ENCODE data around the gene CTSE.

Gene CTSE

GRCh38 chr1:205989786-205990185 is 33.9 kb downstream of the CTSE start:
- no peak for DNase-seq

DNA sequence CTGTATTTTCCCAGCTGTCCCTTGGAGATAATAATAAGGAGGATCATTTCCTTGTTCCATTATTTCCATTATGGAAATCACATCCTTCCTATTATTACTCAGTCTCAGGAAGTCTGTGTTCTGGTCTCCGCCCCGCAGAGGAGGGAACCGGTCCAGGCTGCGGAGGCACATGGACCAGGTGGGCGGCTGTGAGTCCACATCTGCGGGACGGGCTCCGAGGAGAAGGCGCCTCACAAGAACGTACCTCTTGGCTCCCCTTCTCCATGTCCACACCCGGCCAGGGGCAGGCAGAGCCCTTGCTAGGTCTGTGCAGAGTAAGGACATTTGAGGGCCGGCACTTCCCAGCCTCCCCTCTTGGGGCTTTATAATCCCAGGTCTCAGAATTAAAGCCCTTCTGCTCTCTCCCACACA is 35.1 kb downstream of the CTSE start:
- DNase-seq, result no peak

DNA sequence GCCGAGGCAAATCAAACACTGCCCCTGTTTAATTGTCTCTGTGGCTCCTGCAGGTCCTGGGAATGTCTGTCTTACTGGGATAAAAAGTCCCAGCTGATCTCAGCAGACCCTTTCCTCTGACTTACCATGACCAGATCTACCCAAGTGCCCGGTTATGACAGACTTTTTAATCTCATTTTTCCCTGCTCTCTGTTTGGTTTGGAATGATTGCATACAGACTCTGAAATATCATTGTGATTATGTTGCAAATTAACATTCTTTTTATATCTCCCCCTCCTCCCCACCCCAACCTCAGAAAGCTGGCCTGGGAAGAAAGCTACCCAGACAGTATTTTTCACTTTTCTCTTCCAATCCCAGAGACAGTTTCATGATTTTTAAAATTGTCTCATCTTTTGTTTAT is 36.8 kb downstream of the CTSE start:
- no peak for DNase-seq

GRCh38 chr1:205986292-205986691 is 37.4 kb downstream of the CTSE start:
- no peak for DNase-seq

GRCh38 chr1:205985330-205986005 is 38.2 kb downstream of the CTSE start:
- no peak for DNase-seq

GRCh38 chr1:205983925-205984725 is 39.6 kb downstream of the CTSE start:
- peak; percentile 32 to 39 for DNase-seq

DNA sequence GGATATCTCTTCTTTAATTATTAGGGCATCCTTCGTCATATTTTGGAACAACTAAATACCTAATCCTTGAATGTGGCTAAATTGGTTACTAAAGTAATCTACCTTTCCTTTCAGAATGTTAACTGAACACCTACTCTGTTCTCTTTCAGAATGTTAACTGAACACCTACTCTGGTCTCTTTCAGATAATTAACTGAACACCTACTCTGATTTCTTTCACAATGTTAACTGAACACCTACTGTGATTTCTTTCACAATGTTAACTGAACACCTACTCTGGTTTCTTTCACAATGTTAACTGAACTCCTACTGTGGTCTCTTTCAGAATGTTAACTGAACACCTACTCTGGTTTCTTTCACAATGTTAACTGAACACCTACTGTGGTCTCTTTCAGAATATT is 42.4 kb downstream of the CTSE start:
- no peak for DNase-seq

DNA sequence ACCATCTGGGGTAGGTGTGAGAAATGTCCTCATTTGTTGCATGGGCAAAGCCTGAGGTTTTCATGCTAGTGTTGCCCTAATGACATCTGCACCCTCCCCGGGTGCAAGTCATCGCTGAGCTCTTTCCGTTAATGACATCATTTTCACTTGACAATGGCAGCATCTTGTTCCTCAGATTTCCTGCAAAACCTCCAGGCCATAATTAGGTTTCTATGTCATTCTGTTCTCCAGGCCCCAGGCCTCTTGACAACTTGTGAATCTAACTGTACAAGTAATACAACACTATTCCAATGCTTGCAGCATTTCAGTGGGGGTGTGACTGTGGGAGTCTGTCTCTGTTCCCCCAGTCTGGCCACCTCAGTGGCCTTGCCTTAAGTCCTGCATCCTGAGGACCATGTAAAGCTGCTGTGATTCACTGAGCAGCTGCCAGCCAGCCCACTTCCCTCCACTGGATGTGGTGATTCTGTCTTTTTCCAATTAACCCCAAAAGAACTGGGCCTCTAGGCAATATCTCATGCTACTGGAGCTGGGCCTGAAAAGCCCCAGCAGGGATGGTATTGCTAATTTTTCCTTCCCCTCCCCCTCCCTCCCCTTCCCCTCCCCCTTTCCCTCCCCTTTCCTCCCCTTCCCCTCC is 43.3 kb downstream of the CTSE start:
- DNase-seq, result no peak

DNA sequence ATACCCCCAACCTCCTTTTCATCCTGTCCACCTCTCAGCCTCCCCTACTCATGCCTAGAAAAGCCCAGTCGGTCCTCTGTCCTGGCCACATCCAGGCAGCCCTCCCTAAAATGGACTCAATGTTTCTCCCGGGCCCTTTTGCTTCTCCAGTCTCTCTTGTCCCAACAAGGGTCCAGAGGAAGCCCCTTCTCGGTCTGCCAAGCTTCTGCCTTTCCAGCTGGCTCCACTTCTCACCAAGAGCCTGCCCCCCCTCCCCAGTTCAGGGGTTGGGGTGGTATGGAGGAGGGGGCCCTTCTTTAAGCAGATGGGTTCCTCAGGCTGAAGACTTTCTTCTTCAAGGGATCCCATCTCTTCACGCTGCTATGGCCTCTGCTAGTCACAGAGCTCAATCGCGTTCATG is 44.4 kb downstream of the CTSE start:
- DNase-seq, result no peak

DNA sequence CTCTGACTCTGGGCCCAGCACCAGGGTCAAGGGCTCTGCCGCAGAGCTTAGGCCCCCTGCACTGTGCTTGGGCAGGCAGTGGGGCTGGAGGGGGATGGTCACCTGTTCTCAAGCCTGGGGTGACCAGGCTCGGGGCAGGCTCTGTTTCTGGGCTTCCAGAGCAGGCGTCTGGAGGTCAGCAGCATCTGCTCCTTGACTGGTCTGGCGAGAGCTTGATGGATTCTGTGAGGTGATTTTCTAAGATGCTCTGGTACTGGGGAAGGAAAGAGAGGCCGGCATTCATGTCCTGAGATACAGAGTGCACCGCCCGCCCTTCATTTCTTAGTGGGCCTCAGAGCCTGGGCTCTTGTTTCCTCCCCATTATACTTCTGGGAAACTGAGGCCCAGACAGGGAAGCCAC is 45.0 kb downstream of the CTSE start:
- no peak for DNase-seq

- DNase-seq, result peak; percentile 84 to 86
Observed at GRCh38 chr1:205977402-205978014, 46.2 kb downstream of the CTSE start.

DNA sequence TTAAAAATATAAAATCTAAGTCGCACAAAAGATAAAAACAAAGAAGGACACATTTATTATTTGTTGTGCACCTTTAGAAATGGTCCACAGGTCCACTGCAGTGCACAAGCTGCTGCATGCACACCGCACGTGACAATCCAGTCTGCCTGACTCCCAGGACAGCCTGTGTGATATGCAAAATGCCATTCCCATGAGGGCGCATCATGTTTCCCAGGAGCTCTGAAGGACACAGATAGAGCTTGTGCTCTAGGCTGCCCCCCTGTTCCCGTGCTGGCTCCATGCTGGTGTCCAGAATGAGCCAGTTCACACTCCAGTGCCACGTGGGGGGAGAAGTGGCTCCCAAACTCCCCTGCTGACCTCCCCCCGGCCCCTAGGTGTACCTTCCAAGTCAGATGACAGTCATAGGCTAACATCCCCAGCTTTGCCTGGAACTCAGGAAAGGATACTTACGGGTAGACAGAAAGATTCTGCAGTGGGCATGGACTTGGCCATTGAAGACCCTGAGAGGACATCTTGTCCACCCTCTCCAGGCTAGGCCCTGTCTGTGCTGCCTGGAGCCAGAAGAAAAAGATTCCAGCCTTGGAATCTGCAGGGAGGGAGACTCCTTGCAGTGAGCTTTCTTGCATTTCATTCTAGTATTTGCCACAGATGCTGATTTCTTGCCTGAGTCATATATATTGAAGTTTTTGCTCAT is 46.8 kb downstream of the CTSE start:
- DNase-seq, result no peak

- no peak for DNase-seq
Observed at GRCh38 chr1:205976036-205976435, 47.7 kb downstream of the CTSE start.

DNA sequence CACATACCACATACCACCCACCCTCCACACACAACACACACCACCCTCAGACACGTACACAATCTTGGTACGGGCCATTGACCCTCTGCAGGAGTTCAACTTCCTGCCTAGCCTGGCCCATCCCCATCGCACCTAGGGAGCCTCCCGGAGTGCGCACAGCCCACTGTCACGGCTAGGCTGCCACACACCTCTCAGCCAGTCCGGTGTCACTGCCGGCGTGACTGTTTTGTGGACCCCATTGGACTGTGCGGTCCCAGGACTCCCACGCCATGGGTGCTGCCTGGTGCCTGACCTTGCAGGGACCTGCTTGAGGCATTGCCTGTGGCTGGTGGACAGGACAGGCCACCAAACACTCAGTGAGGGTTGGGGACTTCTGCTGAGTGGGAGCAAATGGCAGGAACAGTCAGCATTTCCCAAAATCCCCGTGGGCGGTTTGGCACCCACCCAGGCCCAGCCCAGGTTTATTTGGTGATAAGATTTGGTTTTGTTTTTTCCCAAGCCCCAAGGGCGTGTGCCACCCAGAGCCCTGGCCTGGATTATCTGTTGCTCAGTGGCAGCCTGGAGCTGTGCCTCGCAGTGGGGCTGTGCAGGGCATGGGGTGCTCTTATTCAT is 48.2 kb downstream of the CTSE start:
- DNase-seq, result no peak

DNA sequence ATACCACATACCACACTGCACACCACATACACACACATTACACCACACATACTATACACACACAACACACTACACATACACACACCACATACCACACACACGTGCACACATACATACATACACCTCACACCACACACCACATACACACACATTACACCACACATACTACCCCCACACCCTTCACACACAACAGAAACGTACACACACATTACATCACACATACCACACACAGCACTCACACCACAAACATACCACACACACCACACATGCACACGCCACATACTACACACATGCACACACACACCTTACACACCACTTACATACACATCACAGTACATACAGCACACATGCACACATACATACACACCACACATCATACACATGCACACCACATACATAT is 49.0 kb downstream of the CTSE start:
- DNase-seq, result no peak

DNA sequence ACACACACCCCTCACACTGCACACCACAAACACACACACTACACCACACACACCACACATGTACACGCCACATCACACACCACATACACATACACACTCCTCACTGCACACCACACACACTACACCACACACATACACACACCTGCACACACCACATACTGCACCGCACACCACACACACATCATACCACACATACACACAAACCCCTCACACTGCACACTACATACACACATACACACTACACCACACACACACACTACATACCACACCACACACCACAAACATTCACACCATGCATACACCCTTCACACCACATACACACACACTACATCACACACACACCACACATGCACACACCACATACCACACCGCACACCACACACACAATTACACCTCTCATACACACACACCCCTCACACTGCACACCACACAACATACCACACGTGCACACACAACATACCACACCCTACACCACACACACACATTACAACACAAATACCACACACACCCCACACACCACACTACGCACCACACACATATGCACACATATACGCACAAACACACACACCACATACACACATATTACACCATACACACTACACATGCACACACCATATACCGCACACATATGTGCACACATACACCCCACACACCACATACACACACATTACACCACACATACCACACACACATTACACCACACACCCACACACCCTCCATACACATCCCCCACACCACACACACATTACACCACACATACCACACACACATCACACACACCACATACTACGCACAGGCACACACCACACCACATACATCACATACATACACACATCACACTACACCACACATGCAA is 50.1 kb downstream of the CTSE start:
- DNase-seq, result no peak

GRCh38 chr1:205972491-205973168 is 51.1 kb downstream of the CTSE start:
- no peak for DNase-seq

DNA sequence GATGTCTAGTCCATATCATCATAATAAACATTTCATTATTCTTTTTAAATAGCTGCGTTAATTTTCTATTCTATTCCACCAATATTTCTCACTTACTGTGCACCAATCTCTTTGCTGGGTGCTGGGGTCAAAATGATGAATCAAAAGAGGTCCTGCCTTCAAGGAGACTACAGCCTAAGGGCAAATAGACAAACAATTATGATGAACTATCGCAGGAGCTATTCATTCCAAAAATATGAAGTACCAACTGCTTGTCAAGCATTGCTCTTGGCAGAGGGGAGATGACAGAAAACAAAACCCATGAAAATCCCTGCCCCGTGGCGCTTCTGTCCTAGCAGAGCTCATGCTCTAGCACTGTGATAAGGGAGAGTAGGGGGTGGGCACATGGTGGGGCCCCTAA is 51.6 kb downstream of the CTSE start:
- no peak for DNase-seq

GRCh38 chr1:205971082-205971481 is 52.6 kb downstream of the CTSE start:
- no peak for DNase-seq

DNA sequence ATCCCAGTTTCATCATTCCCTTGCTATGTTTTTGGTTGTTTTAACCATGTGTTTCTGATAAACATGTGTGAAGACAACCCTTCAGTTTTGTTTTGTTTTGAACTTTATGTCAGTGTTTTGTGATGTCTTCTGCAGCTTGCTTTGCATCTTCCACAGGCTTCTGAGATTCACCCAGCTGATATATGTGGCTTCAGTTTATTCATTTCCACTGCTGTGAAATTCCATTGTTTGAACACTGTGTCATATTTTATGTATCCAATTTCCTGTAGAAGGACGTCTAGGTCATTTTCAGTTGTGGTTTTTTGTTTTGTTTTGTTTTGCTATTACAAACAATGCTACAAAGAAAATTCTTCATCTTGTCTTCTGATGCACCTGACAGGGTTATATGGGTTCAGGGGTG is 53.2 kb downstream of the CTSE start:
- DNase-seq, result no peak

GRCh38 chr1:205969229-205969628 is 54.5 kb downstream of the CTSE start:
- no peak for DNase-seq
